GM18498 (cell line): ENCODE measurements around the gene MTR.
"Not testable (repeated sequence)": the region's sequence is repeated elsewhere in the genome, so short reads cannot be mapped to it uniquely, and the experiment has no call there.

ENCODE experiments used
- ATAC-seq: cut with Tn5 transposase; IDR thresholded peaks from one replicate; pipeline ENCODE4 v1.9.1; 2021; ENCODE audit warnings: mild to moderate bottlenecking, moderate library complexity; ENCODE audit not compliant: unreplicated experiment

Gene MTR

GRCh38 chr1:236830116-236830515 is 35.0 kb downstream of the MTR start:
- ATAC-seq: no peak

GRCh38 chr1:236830560-236830959 is 35.5 kb downstream of the MTR start:
- no peak for ATAC-seq

GRCh38 chr1:236833575-236833974 is 38.5 kb downstream of the MTR start:
- ATAC-seq: no peak

- no peak for ATAC-seq
Observed at GRCh38 chr1:236834876-236835275, 39.8 kb downstream of the MTR start.

- no peak for ATAC-seq
Observed at GRCh38 chr1:236835491-236835890, 40.4 kb downstream of the MTR start.

- ATAC-seq: no peak
Observed at GRCh38 chr1:236836157-236836556, 41.1 kb downstream of the MTR start.

GRCh38 chr1:236837115-236837514 is 42.0 kb downstream of the MTR start:
- ATAC-seq: no peak

- ATAC-seq: no peak
Observed at GRCh38 chr1:236837897-236838296, 42.8 kb downstream of the MTR start.

GRCh38 chr1:236841341-236841740 is 46.2 kb downstream of the MTR start:
- no peak for ATAC-seq

GRCh38 chr1:236844499-236845271 is 49.6 kb downstream of the MTR start:
- ATAC-seq: no peak

- no peak for ATAC-seq
Observed at GRCh38 chr1:236845830-236846229, 50.7 kb downstream of the MTR start.

- no peak for ATAC-seq
Observed at GRCh38 chr1:236848274-236848923, 53.3 kb downstream of the MTR start.

- no peak for ATAC-seq
Observed at GRCh38 chr1:236850077-236850979, 55.2 kb downstream of the MTR start.

- no peak for ATAC-seq
Observed at GRCh38 chr1:236851871-236852270, 56.8 kb downstream of the MTR start.

GRCh38 chr1:236853921-236854604 is 59.0 kb downstream of the MTR start:
- ATAC-seq: no peak

GRCh38 chr1:236854605-236854983 is 59.5 kb downstream of the MTR start:
- no peak for ATAC-seq

- ATAC-seq: not testable (repeated sequence)
Observed at GRCh38 chr1:236856649-236857048, 61.6 kb downstream of the MTR start.

GRCh38 chr1:236858165-236858564 is 63.1 kb downstream of the MTR start:
- ATAC-seq: no peak

GRCh38 chr1:236860101-236860500 is 65.0 kb downstream of the MTR start:
- no peak for ATAC-seq

GRCh38 chr1:236860674-236861073 is 65.6 kb downstream of the MTR start:
- no peak for ATAC-seq
